H9 (cell line): ENCODE data around the gene NFATC2IP. TPM values are rescaled to one million over a fixed set of nuclear protein-coding genes. Genes with fewer than 3 reads are reported as not detected.

Experiments
- DNase-seq: peaks from one replicate; pipeline ENCODE4 v3.0.0-alpha.2; 2017
- H2AFZ ChIP-seq: one replicate; pipeline ENCODE4 v1.6.1; 2013; ENCODE audit warnings: mild to moderate bottlenecking, low read length, control low read depth, moderate library complexity
- H2AK5ac ChIP-seq: 2 replicates; pipeline ENCODE4 v1.6.1; 2013; ENCODE audit warnings: low read length, control low read depth, mixed read lengths; ENCODE audit not compliant: insufficient read length
- H2BK120ac ChIP-seq: one replicate; pipeline ENCODE4 v1.6.1; 2013; ENCODE audit warnings: low read depth, mild to moderate bottlenecking, low read length, control low read depth, inconsistent platforms; ENCODE audit not compliant: poor library complexity, severe bottlenecking
- H2BK12ac ChIP-seq: 2 replicates; pipeline ENCODE4 v1.6.1; 2013; ENCODE audit warnings: low read length, control low read depth, mixed read lengths, low read depth; ENCODE audit not compliant: insufficient read length
- H2BK15ac ChIP-seq: 2 replicates; pipeline ENCODE4 v1.6.1; 2013; ENCODE audit warnings: low read depth, low read length, control low read depth
- H2BK20ac ChIP-seq: one replicate; pipeline ENCODE4 v1.6.1; 2013; ENCODE audit warnings: low read depth, mild to moderate bottlenecking, low read length, control low read depth, inconsistent platforms; ENCODE audit not compliant: poor library complexity, severe bottlenecking
- H2BK5ac ChIP-seq: 2 replicates; pipeline ENCODE4 v1.6.1; 2013; ENCODE audit warnings: low read length, control low read depth, mixed read lengths; ENCODE audit not compliant: insufficient read length
- H3K14ac ChIP-seq: 2 replicates; pipeline ENCODE4 v1.6.1; 2013; ENCODE audit warnings: low read length, control low read depth; ENCODE audit not compliant: insufficient read depth
- H3K18ac ChIP-seq: 2 replicates; pipeline ENCODE4 v1.6.1; 2013; ENCODE audit warnings: low read depth, mild to moderate bottlenecking, mixed read lengths, low read length, control low read depth; ENCODE audit not compliant: insufficient read length
- H3K23ac ChIP-seq: 2 replicates; pipeline ENCODE4 v1.6.1; 2013; ENCODE audit warnings: low read length, control low read depth, mixed read lengths, low read depth; ENCODE audit not compliant: insufficient read length
- H3K23me2 ChIP-seq: 2 replicates; pipeline ENCODE4 v1.6.1; 2013; ENCODE audit warnings: low read depth, mild to moderate bottlenecking, mixed read lengths, low read length, control low read depth; ENCODE audit not compliant: insufficient read length, poor library complexity, severe bottlenecking
- H3K27ac ChIP-seq: 2 replicates; pipeline ENCODE4 v1.5.1; 2013; ENCODE audit warnings: low read length, control low read depth, mixed read lengths, low read depth; ENCODE audit not compliant: insufficient read length
- H3K27me3 ChIP-seq: 2 replicates; pipeline ENCODE4 v1.6.1; 2013; ENCODE audit warnings: low read length, control low read depth, inconsistent platforms; ENCODE audit not compliant: insufficient read depth
- H3K4ac ChIP-seq: 2 replicates; pipeline ENCODE4 v1.6.1; 2013; ENCODE audit warnings: low read depth, mild to moderate bottlenecking, control low read depth, inconsistent platforms, low read length, moderate library complexity
- H3K4me1 ChIP-seq: 2 replicates; pipeline ENCODE4 v1.6.1; 2013; ENCODE audit warnings: low read length, control low read depth, inconsistent platforms; ENCODE audit not compliant: insufficient read depth
- H3K4me2 ChIP-seq: 2 replicates; pipeline ENCODE4 v1.6.1; 2013; ENCODE audit warnings: low read length, control low read depth, mixed read lengths; ENCODE audit not compliant: insufficient read length, insufficient read depth
- H3K56ac ChIP-seq: 2 replicates; pipeline ENCODE4 v1.6.1; 2013; ENCODE audit warnings: low read depth, mild to moderate bottlenecking, mixed read lengths, low read length, control low read depth; ENCODE audit not compliant: insufficient read length
- H3K79me1 ChIP-seq: 2 replicates; pipeline ENCODE4 v1.6.1; 2013; ENCODE audit warnings: low read depth, mild to moderate bottlenecking, moderate library complexity, low read length, control low read depth, inconsistent platforms; ENCODE audit not compliant: insufficient read depth, poor library complexity, severe bottlenecking
- H3K79me2 ChIP-seq: 2 replicates; pipeline ENCODE4 v1.6.1; 2013; ENCODE audit warnings: low read length, control low read depth, inconsistent platforms; ENCODE audit not compliant: insufficient read depth
- H3K9ac ChIP-seq: 2 replicates; pipeline ENCODE4 v1.6.1; 2013; ENCODE audit warnings: low read length, control low read depth, mixed read lengths; ENCODE audit not compliant: insufficient read length; ENCODE audit errors: extremely low read depth
- H3K9me3 ChIP-seq: one replicate; pipeline ENCODE4 v1.6.1; 2013; ENCODE audit warnings: low read depth, low read length, inconsistent platforms; ENCODE audit not compliant: control insufficient read depth
- H3T11ph ChIP-seq: one replicate; pipeline ENCODE4 v1.6.1; 2013; ENCODE audit warnings: mild to moderate bottlenecking, low read length, control low read depth, inconsistent platforms
- H4K20me1 ChIP-seq: one replicate; pipeline ENCODE4 v1.6.1; 2013; ENCODE audit not compliant: control insufficient read depth, insufficient read length, insufficient read depth
- H4K5ac ChIP-seq: 2 replicates; pipeline ENCODE4 v1.6.1; 2013; ENCODE audit warnings: low read depth, mild to moderate bottlenecking, mixed read lengths, low read length, control low read depth; ENCODE audit not compliant: insufficient read length
- H4K8ac ChIP-seq: replicated peaks from 2 replicates; pipeline ENCODE4 v1.6.1; 2013; ENCODE audit warnings: low read length, control low read depth, mixed read lengths, low read depth; ENCODE audit not compliant: insufficient read length
- H4K91ac ChIP-seq: 2 replicates; pipeline ENCODE4 v1.6.1; 2013; ENCODE audit warnings: low read depth, mild to moderate bottlenecking, moderate library complexity, mixed read lengths, low read length, control low read depth; ENCODE audit not compliant: insufficient read length
- H3K27ac Mint-ChIP-seq, 3 experiments: 2 replicates in 2 of 3; 3 replicates in 1 of 3; pipeline ENCODE4 v1.8.0; 2020 to 2021; ENCODE audit warnings: mixed read lengths in 3 of 3, mild to moderate bottlenecking in 1 of 3, moderate library complexity in 1 of 3
- H3K27me3 Mint-ChIP-seq: 2 replicates; pipeline ENCODE4 v1.8.0; 2021; ENCODE audit warnings: low read depth, mild to moderate bottlenecking, moderate library complexity, mixed read lengths
- H3K36me3 Mint-ChIP-seq, 3 experiments: 2 replicates in 2 of 3; 3 replicates in 1 of 3; pipeline ENCODE4 v1.8.0; 2020 to 2021; ENCODE audit warnings: low read depth in 3 of 3, mixed read lengths in 3 of 3; ENCODE audit not compliant: insufficient read depth in 1 of 3
- H3K4me1 Mint-ChIP-seq, 2 experiments: 2 replicates each; pipeline ENCODE4 v1.8.0; 2020; ENCODE audit warnings: mixed read lengths in 2 of 2
- H3K4me3 Mint-ChIP-seq, 2 experiments: 2 replicates in 1 of 2; 3 replicates in 1 of 2; pipeline ENCODE4 v1.8.0; 2020 to 2021; ENCODE audit warnings: mild to moderate bottlenecking in 2 of 2, mixed read lengths in 2 of 2, moderate library complexity in 1 of 2
- H3K9me3 Mint-ChIP-seq, 2 experiments: 2 replicates in 1 of 2; 3 replicates in 1 of 2; pipeline ENCODE4 v1.8.0; 2020; ENCODE audit warnings: mild to moderate bottlenecking in 2 of 2, mixed read lengths in 2 of 2, moderate library complexity in 1 of 2
- CTCF ChIP-seq: fragments of 200-600 bp; sonication (generic); conservative IDR thresholded peaks from 3 replicates; pipeline ENCODE4 v1.8.0; 2021; ENCODE audit warnings: antibody characterized with exemption, mild to moderate bottlenecking
- WGBS: extraction: QIAGEN DNeasy Blood & Tissue Kit; methylation state at CpG from one replicate; pipeline ENCODE4 v1.1.7; 2013; ENCODE audit warnings: missing lambda C conversion rate, low lambda C conversion rate, mixed read lengths; ENCODE audit not compliant: insufficient read length; ENCODE audit errors: extremely low coverage; 5-methylcytosine and 5-hydroxymethylcytosine counted together
- total RNA-seq: library from RNA; stranded (reverse); gene quantifications from 2 replicates; pipeline ENCODE4 v1.2.1, GENCODE V29; 2021

NFATC2IP gene
- total RNA-seq, 1 experiment from 2014 or later, result 73.8 TPM

- Histone ChIP-seq H3K79me1 (no peaks in the 10 kb centered on the region), H2BK15ac (no peak overlapping the region), H3K14ac (no peak overlapping the region; the same call in 1 of the 2 replicates), H2BK120ac (no peak overlapping the region), H3K4me1 (no peaks in the 10 kb centered on the region), H3K9ac (no peak overlapping the region), H3K23ac (no peak overlapping the region), H3K4me2 (no peak overlapping the region), H4K5ac (no peak overlapping the region), H4K91ac (no peak overlapping the region), H4K8ac (no peak overlapping the region), H3K27ac (no peak overlapping the region), H4K20me1 (no peaks in the 10 kb centered on the region), H3K4ac (no peak overlapping the region), H2BK5ac (no peak overlapping the region), H3K56ac (no peak overlapping the region), H3K23me2 (no peaks in the 10 kb centered on the region), H2AK5ac (no peak overlapping the region), H2BK20ac (no peak overlapping the region), H3T11ph (no peak overlapping the region), H3K27me3 (no peaks in the 10 kb centered on the region), H3K9me3 (no peaks in the 10 kb centered on the region), H3K79me2 (no peaks in the 10 kb centered on the region), H3K18ac (no peak overlapping the region), H2AFZ (no peak overlapping the region), H2BK12ac (no peak overlapping the region)
- Mint-ChIP-seq H3K27ac (no peak overlapping the region), H3K4me3 (no peak overlapping the region), H3K9me3 (peaks cover 0 to 7% of the 10 kb centered on the region in 2 experiments; a peak in 2 of 5 replicates), H3K27me3 (peaks cover 8% of the 10 kb centered on the region), H3K4me1 (no peaks in the 10 kb centered on the region), H3K36me3 (no peaks in the 10 kb centered on the region)
- no CpG with 5 or more reads among the region's 4 CpGs for WGBS
- DNase-seq, result no peak
- TF ChIP-seq CTCF, result no peak
Observed at GRCh38 chr16:28999577-28999976, 48.8 kb downstream of the NFATC2IP start.
